ENCODE results near the gene CLCF1. TPM values are rescaled to one million over a fixed set of nuclear protein-coding genes. Genes with fewer than 3 reads are reported as not detected.
"Not testable (repeated sequence)": the region's sequence is repeated elsewhere in the genome, so short reads cannot be mapped to it uniquely, and the experiment has no call there.

The CLCF1 gene
- total RNA-seq, 1 donor from 2014 or later = 2.0 TPM

DNA sequence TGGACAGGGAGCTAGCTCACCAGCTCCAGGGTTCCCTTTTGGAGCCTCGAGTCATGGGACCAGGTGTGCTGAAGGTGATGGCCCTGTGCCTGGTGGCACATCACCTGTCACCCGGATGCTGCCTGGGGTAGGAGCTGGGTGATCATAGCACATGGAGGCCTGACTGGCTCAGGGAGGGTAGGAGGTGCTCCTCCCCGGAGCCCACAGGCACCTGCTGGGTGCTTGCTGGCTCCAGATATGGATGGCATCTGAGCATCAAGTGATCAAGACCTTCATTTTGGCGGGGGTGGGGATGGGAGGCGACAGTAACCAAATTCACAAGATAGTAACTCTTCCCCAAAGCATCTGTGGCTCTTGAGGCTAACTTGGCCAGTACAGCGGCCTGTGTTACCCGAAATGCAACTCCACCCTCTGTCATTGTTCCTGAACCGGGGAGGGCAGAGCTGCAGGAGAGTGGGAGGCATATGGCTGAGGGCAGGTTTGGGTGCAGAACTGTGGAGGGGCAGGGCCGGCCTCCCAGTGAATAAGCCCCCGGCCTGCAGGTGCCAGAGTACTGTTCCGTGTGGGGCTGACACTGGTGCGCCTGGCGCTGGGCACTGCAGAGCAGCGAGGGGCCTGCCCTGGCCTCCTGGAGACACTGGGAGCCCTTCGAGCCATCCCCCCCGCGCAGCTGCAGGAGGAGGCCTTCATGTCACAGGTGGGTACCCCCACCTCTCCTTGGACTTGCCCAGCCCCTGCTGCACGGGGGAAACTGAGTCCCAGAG lies 35.2 kb upstream of the CLCF1 start:
- no peak for DNase-seq

DNA sequence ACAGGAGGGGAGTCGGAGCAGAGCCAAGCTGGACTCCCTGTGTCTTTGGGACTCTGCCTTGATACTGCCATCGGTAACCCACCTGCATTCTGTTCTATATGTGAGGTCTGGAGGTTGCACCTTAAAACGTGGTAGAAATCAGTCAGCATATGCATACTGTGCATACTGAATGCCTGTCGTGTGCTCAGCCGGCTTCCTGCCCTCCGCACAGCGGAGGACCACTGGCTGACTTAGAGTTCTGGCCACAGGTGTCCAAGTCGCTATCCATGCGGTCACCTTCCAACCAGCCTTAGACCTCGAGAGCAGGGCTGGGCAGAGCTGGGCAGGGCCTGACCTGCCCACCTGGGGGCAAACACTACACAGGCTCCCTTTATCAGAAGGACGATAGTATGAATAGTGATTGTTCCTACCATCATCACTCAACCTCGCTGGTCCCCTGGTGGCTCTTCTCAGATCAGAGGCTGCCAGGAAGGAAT lies 34.3 kb upstream of the CLCF1 start:
- no peak for DNase-seq

DNA sequence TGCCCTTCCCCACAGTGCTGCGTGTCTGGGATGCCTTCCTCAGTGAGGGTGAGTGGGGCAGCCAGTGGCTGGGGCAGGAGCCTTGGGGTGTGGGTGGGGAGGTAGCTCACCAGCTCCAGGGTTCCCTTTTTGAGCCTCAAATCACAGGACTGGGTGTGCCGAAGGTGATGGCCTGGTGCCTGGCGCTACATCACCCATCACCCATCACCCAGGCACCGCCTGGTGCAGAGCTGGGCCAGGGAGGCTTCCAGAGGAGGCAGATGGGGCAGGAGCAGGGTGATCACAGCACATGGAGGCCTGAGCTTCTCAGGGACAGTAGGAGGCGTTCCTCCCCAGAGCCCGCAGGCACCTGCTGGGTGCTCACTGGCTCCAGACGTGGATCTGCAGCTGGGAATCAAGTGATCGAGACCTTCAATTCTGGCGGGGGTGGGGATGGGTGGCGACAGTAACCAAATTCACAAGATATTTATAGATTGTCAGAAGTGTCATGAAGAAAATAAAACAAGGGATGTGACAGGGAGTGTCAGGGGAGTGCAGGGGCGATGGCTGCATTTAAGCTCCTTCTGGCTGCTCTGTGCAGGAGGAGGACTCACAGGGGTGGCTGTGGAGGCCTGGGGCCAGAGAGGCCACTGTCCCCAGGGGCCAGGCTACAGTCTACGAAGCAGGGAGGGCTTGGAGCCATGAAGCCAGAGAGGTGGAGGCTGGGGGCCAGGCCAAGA lies 33.7 kb upstream of the CLCF1 start:
- DNase-seq = no peak

DNA sequence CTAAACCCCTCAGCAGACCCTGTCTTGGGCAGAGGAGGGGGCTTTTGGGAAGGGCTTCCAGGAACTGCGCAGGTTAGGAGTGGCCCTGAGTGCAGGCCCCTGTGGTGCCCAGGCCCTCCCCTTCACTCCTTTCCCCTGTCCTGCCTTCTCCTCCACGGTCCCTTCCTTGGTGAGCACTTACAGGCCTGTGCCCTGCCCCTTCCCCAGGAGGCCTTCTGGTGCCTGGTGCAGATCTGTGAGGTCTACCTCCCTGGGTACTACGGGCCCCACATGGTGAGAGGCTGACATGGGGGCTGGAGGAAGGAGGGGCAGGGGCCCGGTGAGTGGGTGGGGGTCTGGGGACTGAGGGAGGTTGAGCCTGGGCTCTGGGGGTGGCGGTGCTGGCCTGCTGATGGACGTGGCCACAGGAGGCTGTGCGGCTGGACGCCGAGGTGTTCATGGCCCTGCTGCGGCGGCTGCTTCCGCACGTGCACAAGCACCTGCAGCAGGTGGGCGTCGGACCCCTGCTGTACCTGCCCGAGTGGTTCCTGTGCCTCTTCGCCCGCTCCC lies 33.1 kb upstream of the CLCF1 start:
- DNase-seq = no peak

DNA sequence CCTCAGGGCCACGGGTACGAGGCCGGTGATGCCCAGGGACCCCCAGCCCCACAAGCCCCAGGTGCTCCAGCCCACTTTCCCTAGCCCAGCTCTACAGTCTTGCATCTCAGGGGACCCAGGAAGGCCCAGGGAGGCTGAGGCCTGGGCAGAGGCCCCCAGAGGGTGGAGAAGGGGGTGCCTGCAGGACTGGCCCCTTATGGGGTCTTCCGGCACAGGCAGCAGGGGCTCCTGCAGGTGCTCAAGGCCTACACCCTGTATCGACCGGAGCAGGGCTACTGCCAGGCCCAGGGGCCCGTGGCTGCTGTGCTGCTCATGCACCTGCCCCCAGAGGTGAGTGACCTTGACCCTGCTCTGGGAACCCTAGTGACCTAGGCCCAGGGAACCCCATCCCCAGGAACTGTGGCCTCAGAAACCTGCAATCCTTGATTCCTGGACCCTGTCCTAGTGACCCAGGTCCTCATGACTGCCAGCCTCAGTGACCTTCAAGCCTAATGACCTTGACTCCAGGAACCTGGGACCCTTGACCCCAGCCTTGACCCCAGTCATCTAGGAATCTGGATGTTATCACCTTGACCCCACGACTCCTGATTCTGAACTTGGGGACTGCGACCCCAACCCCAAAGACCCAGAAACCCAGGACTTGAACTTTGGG lies 32.4 kb upstream of the CLCF1 start:
- DNase-seq = no peak

DNA sequence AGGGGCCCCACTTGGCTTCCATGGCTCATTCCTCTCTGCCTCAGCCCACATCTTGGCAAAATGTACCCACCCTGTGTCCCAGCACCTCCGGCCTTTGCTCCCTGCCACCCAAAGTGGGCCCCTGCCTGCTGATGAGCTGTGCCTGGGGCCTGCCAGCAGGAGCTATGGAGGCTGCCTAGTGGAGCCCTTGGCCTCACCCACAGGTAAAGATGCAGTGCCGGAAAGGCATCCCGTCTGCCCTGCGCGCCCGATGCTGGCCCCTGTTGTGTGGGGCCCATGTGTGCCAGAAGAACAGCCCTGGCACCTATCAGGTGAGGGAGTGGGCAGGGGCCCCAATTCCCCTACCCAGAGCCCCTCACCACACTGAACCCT lies 31.8 kb upstream of the CLCF1 start:
- no peak for DNase-seq

DNA sequence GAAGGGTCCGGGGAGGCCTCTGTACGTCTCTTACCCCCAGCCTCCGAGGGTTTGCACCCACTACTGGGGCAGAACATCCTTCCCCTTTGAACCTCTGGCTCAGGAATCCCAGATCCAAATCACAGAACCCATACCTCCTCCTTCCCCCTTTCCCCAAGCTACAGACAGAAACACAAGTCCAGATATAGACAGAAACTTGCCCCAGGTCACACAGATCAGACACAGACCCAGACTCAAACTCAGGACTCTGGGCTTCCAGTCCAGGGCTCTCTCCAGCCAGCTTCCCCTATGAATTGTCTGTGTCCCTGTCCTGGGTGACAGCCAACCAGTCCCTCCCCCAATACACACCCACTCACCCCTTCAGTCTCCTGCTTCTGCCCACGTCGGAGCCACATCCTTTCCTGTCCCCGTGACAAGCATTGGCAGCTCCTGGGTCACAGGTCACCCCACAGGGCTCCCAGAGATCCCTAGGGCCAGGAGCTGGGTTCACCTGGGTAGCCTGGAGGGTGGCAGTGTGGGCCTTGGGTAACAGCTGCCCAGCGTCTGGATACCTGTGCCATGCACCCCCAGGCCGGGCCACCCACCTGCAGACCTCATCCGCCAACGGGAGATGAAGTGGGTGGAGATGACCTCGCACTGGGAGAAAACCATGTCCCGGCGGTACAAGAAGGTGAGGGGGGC lies 31.3 kb upstream of the CLCF1 start:
- DNase-seq = no peak

DNA sequence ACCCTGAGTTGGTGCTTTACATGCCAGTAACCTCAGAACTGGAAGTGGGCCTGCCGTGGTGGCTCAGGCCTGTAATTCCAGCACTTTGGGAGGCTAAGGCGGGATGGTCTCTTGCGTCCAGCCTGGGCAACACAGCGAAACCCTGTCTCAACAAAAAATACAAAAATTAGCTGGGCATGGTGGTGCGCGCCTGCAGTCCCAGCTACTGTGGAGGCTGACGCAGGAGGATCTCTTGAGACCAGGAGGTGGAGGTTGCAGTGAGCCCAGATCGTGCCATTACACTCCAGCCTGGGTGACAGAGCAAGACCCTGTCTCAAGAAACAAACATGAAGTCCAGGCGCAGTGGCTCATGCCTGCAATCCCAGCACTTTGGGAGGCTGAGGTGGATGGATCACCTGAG lies 29.7 kb upstream of the CLCF1 start:
- DNase-seq = not testable (repeated sequence)

DNA sequence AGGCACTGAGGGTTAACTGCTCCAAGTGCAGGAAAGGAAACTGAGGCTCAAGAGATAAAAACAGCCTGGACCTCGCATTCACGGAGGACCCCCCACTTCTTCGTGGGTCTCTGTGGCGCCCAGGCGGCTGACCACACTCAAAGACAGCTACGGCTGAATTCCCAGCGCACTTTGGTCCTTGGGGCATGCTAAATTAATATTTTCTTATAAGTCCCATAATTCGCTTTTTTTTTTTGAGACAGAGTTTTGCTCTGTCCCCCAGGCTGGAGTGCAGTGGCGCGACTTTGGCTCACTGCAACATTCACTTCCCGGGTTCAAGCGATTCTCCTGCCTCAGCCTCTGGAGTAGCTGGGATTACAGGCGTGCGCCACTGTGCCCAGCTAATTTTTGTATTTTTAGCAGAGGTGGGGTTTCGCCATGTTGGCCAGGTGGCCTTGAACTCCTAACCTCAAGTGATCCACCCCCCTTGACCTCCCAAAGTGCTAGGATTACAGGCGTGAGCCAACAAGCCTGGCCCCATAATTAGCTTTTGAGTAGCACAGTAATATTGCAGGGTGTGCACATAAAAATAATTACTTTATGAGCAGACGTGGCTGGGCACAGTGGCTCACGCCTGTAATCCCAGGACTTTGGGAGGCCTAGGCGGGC lies 28.9 kb upstream of the CLCF1 start:
- DNase-seq = not testable (repeated sequence)

DNA sequence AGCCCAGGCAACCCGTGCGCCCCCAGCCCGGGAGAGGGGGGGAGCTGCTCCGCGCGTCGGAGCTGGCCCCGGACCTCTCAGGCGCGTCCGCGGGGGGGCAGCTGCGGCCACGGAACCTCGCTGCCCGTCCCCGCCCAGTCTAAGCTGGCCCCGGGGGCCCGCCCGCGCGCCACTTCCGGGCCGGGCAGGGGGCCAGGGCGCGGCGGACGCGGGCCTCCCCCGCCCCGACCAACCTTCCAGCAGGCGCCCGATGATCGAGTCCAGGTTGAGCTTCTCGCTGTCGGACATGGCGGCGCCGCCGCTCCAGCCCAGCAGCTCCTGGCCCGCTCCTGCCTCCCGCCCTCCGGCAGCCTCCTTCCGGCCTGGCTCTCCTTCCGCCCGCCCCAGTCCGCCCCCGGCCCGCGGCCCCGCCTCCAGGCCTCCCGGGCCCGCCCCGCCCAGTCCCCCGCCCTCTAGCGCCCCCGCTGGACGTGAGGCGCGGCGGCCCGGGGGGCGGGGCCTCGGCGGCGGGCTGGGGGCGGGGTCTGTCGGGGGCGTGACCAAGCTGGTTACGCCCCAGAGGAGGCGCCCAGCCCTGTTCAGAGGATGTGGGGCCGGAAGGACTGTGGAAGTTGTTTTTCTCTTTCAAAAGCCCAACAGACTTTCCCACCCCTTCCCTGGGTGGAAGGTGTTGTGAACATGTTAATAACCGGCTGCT lies 28.2 kb upstream of the CLCF1 start, which contains the start of gene PPP1CA:
Gene PPP1CA (minus strand): TSS at position 364 of the 697 bp plus-strand sequence. CDS start 76 bp downstream, at position 288.
- peak; percentile 92 for DNase-seq

DNA sequence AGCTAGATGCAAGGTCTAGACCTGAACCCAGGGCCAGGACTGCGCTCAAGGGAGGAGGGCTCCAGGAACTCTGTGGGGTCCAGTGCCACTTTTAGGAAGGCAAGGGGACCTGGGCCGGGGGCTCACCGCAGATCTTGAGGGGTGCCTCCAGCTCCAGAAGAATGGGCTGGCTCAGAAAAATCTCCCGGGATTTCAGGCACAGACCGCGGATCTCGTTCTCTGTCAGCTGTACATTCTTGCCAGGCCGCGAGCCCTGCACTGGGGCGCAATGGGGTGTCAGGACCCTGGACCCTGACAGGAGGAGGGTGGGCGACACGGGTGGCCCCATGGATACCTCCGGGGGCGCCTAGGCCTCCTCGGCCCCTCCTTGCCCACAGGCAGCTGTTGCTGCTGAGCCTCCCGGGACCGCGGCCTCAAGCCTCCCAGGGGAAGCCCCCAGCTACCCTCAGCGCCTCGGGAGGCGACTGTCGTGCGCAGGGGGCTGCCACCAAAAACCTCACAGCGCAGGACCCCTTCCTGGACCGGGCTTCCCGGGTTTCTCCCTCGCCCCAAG lies 27.6 kb upstream of the CLCF1 start:
- peak; percentile 25 for DNase-seq

DNA sequence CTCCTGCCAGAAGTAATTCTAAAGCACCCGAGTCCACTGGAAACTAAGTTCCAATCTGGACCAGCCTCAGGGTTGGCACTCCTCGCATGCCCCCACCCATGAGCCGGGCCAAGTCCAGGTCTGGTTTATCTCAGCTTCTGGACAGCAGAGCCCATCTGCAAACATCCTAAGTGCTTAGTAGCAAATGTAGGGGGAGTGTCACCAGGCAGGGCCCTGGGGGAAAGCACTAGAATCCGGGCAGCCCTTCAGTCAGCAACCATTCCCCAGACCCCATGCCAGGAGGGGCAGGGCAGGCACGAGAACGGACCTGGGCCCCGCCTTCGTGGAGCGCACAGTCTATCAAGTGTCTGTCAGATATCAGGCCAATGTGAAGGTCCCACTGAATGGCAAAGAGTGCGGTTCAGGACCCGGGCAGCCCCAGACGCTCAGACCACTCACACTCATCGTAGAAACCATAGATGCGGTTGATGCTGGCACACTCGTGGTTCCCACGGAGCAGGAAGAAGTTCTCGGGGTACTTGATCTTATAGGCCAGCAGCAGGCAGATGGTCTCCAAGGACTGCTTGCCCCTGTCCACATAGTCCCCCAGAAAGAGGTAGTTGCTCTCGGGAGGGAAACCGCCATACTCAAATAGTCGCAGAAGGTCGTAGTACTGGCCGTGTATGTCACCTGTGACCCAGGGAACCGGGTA lies 27.0 kb upstream of the CLCF1 start:
- DNase-seq = no peak

DNA sequence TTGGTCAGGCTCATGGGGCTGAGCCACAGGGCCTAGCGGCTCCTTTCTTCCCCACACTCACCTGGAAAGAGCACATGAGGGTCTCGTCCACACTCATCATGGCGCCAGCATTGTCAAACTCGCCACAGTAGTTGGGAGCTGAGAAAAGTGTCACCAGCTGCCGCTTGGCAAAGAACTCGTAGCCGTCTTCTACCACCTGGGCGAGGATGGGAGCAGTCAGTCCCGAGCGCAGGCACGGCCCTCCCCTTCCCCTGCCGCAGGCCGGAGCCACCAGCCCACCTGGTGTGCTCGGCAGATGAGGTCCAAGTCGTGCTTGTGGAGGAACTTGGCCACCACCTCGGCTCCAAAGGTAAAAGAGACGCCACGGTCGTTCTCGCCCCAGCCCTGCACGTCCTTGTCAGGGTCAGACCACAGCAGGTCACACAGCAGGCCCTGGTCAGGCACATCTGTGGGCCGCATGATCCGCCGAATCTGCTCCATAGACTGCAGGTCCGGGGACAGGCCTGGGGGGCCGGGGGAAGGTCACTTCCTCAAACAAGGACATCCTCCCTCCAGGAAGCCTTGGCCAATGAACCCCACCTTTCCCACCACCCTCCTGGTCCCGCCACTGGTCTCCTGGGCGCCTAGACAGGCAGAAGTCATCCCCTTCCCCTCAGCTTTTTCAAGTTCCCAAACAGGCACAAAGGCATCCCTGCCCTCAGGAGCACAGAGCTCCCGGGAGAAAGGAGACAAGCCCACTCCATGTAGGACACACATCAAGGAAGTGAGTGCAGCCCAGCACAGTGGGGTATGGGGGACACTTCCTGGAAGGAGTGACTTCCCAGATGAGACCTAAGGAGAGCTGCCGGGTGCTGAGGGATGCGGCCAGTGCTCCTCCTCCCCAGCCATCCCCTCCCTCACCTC lies 25.5 kb upstream of the CLCF1 start:
- no peak for DNase-seq

DNA sequence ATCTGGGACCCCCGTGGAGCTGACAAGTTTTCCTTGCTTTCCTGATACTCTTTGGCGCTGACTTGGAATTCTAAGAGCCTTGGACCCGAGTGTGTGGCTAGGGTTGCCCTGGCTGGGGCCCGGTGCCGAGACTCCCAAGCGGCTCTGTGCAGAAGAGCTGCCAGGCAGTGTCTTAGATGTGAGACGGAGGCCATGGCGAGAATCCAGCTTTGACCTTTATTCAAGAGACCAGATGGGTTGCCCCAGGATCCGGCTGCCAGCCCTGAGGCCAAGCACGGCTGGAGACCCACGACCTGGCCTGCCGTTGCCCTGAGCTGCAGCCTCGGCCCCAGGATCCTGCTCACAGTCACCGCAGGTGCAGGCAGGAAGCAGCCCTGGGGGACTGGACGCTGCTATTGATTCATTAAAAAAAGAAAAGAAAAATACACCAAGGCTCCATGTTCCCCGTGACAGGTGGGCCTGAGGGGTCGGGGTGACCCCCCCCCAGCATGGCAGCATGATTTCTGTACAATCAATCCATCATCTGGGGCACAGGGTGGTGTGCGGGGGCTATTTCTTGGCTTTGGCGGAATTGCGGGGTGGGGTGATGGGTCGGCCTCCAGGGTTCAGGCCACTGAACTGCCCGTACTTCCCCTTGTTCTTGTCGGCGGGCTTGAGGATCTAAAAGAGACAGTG lies 24.7 kb upstream of the CLCF1 start:
- no peak for DNase-seq

DNA sequence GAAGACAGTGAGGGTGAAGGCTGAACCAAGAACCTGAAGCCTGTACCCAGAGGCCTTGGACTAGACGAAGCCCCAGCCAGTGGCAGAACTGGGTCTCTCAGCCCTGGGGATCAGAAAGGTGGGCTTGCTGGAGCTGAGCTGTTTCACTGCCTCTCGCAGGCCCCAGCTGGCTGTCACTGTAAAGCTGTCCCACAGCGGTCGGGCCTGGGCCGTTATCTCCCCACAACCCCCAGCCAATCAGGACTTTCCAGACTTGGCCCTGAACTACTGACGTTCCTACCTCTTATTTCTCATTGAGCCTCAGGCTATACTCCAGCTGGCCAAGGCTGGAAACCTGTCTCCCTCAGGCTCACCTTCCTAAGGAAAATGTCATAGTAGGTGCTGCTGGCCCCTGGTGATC lies 24.1 kb upstream of the CLCF1 start:
- DNase-seq = no peak

DNA sequence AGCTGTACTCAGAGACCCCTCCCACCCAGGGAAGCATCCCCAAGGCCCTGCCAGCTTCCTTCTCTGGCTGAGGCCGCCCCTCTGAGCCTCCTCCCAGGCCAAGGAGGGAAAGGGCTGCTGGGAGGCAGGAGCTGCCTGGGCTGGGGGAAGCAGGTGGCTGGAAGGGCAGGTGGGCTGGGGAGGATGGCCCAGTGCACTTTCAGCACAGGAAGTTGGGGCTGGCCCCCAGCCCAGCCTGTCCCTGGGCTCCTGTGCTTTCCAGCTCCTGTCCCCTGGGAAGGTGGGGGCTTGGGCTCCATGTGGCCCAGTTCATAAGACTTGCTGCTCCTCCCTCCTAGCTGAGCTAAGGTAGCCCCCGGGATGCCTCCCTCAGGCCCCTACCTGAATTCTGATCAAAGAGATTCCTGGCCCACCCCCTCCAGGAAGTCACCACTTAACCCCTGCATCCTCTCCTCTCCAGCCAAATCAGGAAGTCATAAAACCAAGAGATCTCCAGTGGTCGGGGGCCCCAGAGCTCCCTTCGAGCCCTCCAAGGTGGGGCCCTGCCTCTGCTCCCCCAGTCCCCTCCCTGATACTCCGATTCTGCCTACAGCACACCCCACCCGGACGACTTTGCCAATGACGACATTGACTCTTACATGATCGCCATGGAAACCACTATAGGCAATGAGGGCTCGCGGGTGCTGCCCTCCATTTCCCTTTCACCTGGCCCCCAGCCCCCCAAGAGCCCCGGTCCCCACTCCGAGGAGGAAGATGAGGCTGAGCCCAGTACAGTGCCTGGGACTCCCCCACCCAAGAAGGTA lies 23.4 kb upstream of the CLCF1 start:
- no peak for DNase-seq

DNA sequence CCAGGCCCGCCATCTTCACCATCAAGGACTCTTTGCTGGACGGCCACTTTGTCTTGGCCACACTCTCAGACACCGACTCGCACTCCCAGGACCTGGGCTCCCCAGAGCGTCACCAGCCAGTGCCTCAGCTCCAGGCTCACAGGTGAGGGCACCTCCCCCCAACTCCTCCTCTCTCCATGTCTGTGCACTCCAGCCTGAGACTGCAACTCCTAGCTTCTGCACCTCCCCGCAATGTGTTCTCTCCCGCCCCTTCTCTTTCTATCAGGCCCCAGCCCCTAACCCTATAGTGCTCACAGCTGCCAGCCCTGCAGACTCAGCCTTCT lies 22.8 kb upstream of the CLCF1 start:
- DNase-seq = no peak
